ENCODE data around the gene YDJC. TPM values are rescaled to one million over a fixed set of nuclear protein-coding genes. Genes with fewer than 3 reads are reported as not detected.

The YDJC gene
- total and polyA plus RNA-seq, 2 of the 8 experiments (the other 6 are each of a cell fraction or from before 2014, with no cell fraction given) = 36.7 to 45.2 TPM

DNA sequence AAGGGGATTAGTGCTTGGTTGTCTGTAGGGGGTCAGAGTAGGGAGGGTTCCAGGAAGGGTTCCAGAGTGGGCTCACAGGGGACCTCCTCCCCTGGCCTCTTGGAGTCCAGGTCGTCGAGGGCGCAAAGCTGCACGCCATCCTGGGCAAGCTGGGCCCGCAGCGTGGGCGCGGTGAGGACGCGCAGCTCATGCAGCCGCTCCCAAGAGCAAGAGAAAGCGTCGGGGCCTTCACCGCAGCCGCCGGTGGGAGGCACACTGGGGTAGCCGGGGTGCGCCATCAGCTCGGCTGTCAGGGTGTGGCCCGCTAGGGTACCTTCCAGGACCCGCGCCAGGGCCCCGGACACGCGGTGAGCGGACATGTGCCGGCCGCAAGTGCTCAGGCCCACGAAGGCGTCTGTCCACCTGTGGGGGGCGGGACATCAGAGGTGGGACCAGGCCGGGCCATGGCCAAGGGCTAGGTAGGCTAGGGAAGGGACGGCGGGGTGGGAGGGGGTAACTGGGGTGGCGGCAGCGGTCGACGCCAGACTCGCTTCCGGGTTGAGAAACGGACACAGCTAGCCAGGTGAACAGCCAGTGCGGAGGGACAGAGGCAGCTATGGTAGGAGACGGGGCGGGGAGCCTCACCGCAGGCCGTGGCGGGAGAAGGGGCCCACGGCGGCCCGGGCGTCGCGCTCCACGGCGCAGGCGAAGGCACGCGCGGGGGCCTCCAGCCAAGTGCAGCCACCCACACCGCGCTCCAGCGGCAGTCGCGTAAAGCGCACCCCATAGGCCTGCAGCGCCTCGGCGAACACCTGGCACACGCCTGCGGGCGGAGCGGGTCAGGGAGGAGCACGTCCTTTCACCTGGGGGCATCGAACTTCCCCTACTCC is 1.2 kb downstream of the YDJC start (continued):
- TF ChIP-seq CBX5 (IDR thresholded peaks at IDR 0.05; ENCODE audit: low read depth, low read length) (no peak), RAD21 (IDR thresholded peaks at IDR 0.05 in 1 of 2, conservative IDR thresholded peaks at IDR 0.05 in 1 of 2; ENCODE audit: low read depth in 2 of 2, low read length in 2 of 2) (no peak), ZNF274 (IDR thresholded peaks at IDR 0.05; ENCODE audit: borderline replicate concordance, extremely low read depth, low read length) (no peak), POLR2AphosphoS5 (IDR thresholded peaks at IDR 0.05; ENCODE audit: low read depth, low read length) (no peak), SRF (IDR thresholded peaks at IDR 0.05; ENCODE audit: low read depth, low read length) (no peak)
- TF ChIP-seq, protein P1, sequence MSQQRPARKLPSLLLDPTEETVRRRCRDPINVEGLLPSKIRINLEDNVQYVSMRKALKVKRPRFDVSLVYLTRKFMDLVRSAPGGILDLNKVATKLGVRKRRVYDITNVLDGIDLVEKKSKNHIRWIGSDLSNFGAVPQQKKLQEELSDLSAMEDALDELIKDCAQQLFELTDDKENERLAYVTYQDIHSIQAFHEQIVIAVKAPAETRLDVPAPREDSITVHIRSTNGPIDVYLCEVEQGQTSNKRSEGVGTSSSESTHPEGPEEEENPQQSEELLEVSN (IDR thresholded peaks at IDR 0.05) = no peak
- TF ChIP-seq, protein P2, sequence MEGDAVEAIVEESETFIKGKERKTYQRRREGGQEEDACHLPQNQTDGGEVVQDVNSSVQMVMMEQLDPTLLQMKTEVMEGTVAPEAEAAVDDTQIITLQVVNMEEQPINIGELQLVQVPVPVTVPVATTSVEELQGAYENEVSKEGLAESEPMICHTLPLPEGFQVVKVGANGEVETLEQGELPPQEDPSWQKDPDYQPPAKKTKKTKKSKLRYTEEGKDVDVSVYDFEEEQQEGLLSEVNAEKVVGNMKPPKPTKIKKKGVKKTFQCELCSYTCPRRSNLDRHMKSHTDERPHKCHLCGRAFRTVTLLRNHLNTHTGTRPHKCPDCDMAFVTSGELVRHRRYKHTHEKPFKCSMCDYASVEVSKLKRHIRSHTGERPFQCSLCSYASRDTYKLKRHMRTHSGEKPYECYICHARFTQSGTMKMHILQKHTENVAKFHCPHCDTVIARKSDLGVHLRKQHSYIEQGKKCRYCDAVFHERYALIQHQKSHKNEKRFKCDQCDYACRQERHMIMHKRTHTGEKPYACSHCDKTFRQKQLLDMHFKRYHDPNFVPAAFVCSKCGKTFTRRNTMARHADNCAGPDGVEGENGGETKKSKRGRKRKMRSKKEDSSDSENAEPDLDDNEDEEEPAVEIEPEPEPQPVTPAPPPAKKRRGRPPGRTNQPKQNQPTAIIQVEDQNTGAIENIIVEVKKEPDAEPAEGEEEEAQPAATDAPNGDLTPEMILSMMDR (IDR thresholded peaks at IDR 0.05; ENCODE audit: control extremely low read depth in 1 of 3, insufficient read depth in 1 of 3, low read depth in 1 of 3, low read length in 3 of 3) = no peak

Measured in H1 (cell line).